GM21723 (cell line): ENCODE results near the gene SEC22B.
"Not testable (repeated sequence)": the region's sequence is repeated elsewhere in the genome, so short reads cannot be mapped to it uniquely, and the experiment has no call there.

Experiments
- ATAC-seq: cut with Tn5 transposase; IDR thresholded peaks from one replicate; pipeline ENCODE4 v1.9.1; 2021; ENCODE audit warnings: mild to moderate bottlenecking, moderate library complexity; ENCODE audit not compliant: unreplicated experiment

Gene SEC22B

DNA sequence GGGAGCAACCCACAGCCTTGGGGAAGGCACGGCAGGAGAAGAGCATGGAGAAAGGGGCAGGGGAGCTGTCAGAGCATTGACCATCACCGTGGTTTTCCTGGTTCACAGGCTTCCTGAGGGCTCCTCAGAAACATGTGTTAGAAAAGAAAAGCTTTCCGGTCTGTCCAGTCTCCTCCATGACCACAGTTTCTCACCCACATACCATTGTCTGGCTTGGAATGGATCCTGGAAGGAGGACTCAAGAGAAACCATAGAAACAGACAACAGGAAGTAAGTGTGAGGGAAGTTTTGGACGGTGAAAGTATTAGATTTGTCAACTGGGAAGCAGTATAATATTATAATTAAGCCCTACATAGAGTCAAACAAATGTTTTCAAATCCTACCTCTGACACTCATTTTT lies 55.8 kb downstream of the SEC22B start:
- ATAC-seq: not testable (repeated sequence)

DNA sequence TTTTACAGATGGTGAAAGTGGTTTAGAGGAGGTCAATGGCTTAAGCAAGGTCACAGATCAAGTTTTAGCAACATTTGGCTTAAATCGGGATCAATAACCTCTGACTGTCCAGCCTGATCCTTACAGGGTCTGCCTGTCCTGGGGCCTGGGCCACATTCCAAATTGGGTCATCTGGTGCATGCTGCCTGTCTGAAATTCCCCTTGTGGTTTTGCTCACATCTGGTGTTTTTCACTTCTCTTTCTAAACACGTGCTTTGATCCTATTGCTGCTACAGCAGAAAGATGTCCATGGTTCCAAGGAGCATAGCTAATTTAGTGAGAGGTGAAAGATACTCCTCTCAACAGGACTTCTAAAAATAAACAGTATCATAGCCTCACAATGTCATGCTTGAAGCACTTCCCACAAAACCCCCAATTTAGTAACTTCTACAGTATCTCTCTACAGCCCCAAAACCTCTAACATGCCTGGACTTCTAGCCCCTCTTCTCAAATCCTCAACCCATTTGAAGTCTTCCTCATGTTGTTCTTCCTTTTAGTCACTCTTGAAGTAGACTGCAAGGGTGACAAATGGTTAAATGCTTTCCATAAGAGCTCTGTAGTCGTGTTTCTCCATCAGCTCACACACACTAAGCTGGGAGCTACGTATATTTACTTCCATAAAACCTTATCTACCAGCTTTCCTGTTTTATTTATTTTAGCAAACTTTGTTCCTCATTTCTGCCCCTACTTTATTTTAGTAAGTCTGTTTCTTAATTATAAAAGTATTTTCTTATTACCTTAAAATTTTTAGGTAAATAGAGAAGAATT lies 58.7 kb downstream of the SEC22B start:
- ATAC-seq: peak; percentile 70

- not testable (repeated sequence) for ATAC-seq
Observed at GRCh38 chr1:120116094-120116493, 60.2 kb downstream of the SEC22B start.

DNA sequence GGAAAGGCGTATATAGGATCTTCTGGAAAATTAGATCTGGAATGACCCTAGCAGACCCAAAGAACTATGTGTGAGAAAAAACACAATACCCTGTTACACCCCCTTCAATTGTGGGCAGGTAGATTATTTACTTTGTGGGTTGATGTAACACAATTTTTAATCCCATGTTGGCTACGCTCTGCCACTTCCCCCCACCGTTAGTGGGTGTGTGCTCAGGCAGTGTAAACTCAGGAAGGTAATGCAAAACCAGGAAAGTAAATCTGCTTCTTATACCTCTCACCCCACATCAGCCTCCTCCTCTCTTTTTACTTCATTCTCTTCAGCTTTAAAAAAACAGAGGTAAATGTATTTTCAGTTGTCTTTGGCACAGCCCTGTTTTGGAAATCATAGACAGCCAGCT lies 63.2 kb downstream of the SEC22B start:
- ATAC-seq: not testable (repeated sequence)

DNA sequence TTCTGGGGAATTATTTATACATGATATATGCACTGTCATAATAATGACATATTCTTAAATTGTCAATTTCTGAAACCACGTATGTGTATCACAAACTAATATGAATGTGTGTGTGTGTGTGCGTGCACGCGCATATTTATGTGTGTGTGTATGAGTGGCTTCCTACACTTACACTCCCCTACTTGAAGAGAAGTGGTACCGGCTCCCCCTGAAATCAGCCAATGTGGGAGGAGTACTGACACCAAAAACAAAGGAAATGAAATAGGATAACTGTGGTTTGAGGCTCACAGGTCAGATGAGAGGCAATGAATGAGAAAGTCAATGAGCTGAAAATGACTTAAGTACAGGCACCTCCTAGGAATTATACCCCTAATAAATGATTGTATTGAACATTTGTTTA lies 64.1 kb downstream of the SEC22B start:
- ATAC-seq: not testable (repeated sequence)

GRCh38 chr1:120111771-120112170 lies 64.5 kb downstream of the SEC22B start:
- ATAC-seq: not testable (repeated sequence)

DNA sequence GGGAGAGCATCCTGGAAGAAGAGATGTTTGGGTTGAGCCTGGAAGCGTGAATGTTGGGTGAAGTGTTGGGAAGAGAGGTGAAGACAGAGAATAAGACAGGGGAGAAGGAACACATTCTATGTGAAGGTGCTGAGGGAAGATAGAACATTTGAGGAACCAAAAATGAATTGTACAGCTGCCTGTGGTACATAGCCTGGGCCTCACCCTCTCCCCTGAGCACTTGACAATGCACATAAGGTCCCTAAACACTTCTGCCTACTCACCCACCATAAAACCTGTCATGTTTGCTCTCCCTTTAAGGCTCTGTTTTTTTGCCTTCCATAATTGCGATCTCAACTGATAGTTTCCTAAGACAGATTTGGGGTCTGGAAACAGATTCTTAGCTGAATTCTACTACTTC lies 65.3 kb downstream of the SEC22B start:
- not testable (repeated sequence) for ATAC-seq

- ATAC-seq: not testable (repeated sequence)
Observed at GRCh38 chr1:120109656-120110055, 66.7 kb downstream of the SEC22B start.

DNA sequence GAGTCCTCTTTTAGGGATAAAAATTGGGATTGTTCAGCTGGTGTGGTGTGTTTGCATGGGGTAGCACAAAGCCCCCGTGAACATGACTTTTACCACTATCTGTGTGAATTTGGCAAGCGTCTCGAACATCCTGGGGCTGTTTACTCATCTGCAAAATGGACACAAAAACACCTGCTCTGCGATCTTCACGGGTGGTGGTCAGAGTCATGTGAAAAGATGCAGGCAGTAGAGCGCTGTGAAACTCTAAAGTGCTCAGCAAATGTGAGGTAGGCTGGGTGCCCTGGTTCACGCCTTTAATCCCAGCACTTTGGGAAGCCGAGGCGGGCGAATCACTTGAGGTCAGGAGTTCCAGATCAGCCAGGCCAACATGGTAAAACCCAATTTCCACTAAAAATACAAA lies 67.1 kb downstream of the SEC22B start:
- ATAC-seq: not testable (repeated sequence)

DNA sequence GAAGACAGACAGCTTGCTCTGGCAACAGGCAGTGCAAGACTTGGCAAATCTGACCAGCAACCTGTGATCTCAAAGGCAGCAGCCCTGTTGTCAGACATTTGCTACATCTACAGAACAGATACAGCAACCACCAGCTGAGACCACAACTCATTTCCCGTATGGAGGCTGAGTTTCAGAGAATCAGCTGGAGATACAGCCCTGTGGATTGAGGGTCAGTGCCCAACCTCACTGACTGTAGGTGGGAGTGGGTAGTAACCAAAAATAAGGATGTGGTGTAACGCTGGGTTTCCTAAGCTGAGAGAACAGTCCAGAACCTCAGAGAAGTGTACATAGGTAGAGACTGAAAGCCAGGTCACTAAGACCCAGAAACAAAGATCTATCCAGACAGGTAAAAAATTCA lies 71.0 kb downstream of the SEC22B start:
- ATAC-seq: not testable (repeated sequence)

- ATAC-seq: not testable (repeated sequence)
Observed at GRCh38 chr1:120103768-120104167, 72.6 kb downstream of the SEC22B start.

GRCh38 chr1:120101593-120101992 lies 74.7 kb downstream of the SEC22B start:
- ATAC-seq: not testable (repeated sequence)
